Measurements from ENCODE around the gene PIGU. TPM values are rescaled to one million over a fixed set of nuclear protein-coding genes. Genes with fewer than 3 reads are reported as not detected.

PIGU gene
- total RNA-seq, 2 experiments from 2014 or later: 19.1 to 21.2 TPM

GRCh38 chr20:34573541-34574300 lies 103.2 kb downstream of the PIGU start:
- H3K4me1 Mint-ChIP-seq (ENCODE audit: low read depth): peaks cover 10% of the 10 kb centered on the region
- POLR2A ChIA-PET: interaction anchor here (0.6 kb wide), 1 partner anchor 323 kb away, joined by 4 read pairs; no protein-coding TSS in a partner anchor
- CTCF ChIA-PET: interaction anchor here (0.9 to 1.9 kb wide), 2 partner anchors 11 to 35 kb away, joined by 3 to 8 read pairs; no protein-coding TSS in a partner anchor

GRCh38 chr20:34571753-34572152 lies 105.1 kb downstream of the PIGU start:
- no peaks in the 10 kb centered on the region for H3K9me3 Mint-ChIP-seq (ENCODE audit: insufficient read depth)
- no peak overlapping the region for H3K4me3 Mint-ChIP-seq
- POLR2A ChIA-PET: interaction anchor here (1.3 kb wide), 1 partner anchor 9 kb away, joined by 5 read pairs; no protein-coding TSS in a partner anchor
- CTCF ChIA-PET: interaction anchor here (1.1 to 1.2 kb wide), 3 partner anchors 9 to 136 kb away, joined by 3 to 4 read pairs (median 4); no protein-coding TSS in a partner anchor
- peaks cover 10% of the 10 kb centered on the region for H3K4me1 Mint-ChIP-seq (ENCODE audit: low read depth)
- H3K27me3 Mint-ChIP-seq (ENCODE audit: low read depth): no peaks in the 10 kb centered on the region
- no peak for ATAC-seq
- H3K36me3 Mint-ChIP-seq (ENCODE audit: low read depth): peaks cover 2% of the 10 kb centered on the region
- peak overlapping the region; percentile 53 for H3K27ac Mint-ChIP-seq
- no peak for DNase-seq

More at GRCh38 chr20:34573541-34574300, 103.2 kb downstream of the PIGU start:
- H3K9me3 Mint-ChIP-seq (ENCODE audit: insufficient read depth): no peaks in the 10 kb centered on the region
- no peak overlapping the region for H3K4me3 Mint-ChIP-seq
- no peaks in the 10 kb centered on the region for H3K27me3 Mint-ChIP-seq (ENCODE audit: low read depth)
- peaks cover 2% of the 10 kb centered on the region for H3K36me3 Mint-ChIP-seq (ENCODE audit: low read depth)
- no peak overlapping the region for H3K27ac Mint-ChIP-seq
- DNase-seq: no peak
- no peak for ATAC-seq

- DNase-seq (no peak), ATAC-seq (no peak)
- ChIA-PET POLR2A (interaction anchor here (0.8 to 1.3 kb wide), 2 partner anchors 8 to 10 kb away, joined by 3 to 5 read pairs; no protein-coding TSS in a partner anchor), CTCF (interaction anchor here (1.1 to 1.2 kb wide), 5 partner anchors 8 to 137 kb away, joined by 3 to 5 read pairs (median 4); no protein-coding TSS in a partner anchor)
- no peaks in the 10 kb centered on the region for H3K27me3 Mint-ChIP-seq (ENCODE audit: low read depth)
- no peaks in the 10 kb centered on the region for H3K9me3 Mint-ChIP-seq (ENCODE audit: insufficient read depth)
- H3K4me3 Mint-ChIP-seq: no peak overlapping the region
- H3K4me1 Mint-ChIP-seq (ENCODE audit: low read depth): peaks cover 10% of the 10 kb centered on the region
- peak overlapping the region; percentile 53 for H3K27ac Mint-ChIP-seq
- H3K36me3 Mint-ChIP-seq (ENCODE audit: low read depth): peaks cover 2% of the 10 kb centered on the region
These were observed 106.0 kb downstream of the PIGU start for GRCh38 chr20:34570859-34571306.

GRCh38 chr20:34569598-34569997 lies 107.3 kb downstream of the PIGU start:
- ATAC-seq: no peak
- no peak overlapping the region for H3K27ac Mint-ChIP-seq
- no peak overlapping the region for H3K4me3 Mint-ChIP-seq
- no peak for DNase-seq
- POLR2A ChIA-PET: no interaction called here
- no peaks in the 10 kb centered on the region for H3K27me3 Mint-ChIP-seq (ENCODE audit: low read depth)
- peaks cover 10% of the 10 kb centered on the region for H3K4me1 Mint-ChIP-seq (ENCODE audit: low read depth)
- no peaks in the 10 kb centered on the region for H3K9me3 Mint-ChIP-seq (ENCODE audit: insufficient read depth)
- H3K36me3 Mint-ChIP-seq (ENCODE audit: low read depth): peaks cover 2% of the 10 kb centered on the region
- CTCF ChIA-PET: interaction anchor here (0.7 kb wide), 1 partner anchor 257 kb away, joined by 3 read pairs; no protein-coding TSS in a partner anchor

GRCh38 chr20:34567892-34568865 lies 108.7 kb downstream of the PIGU start:
- Mint-ChIP-seq H3K9me3 (ENCODE audit: insufficient read depth) (no peaks in the 10 kb centered on the region), H3K4me3 (no peak overlapping the region), H3K36me3 (ENCODE audit: low read depth) (peaks cover 2% of the 10 kb centered on the region), H3K27ac (no peak overlapping the region), H3K4me1 (ENCODE audit: low read depth) (peaks cover 12% of the 10 kb centered on the region), H3K27me3 (ENCODE audit: low read depth) (no peaks in the 10 kb centered on the region)
- DNase-seq (no peak), ATAC-seq (no peak)
- ChIA-PET POLR2A (interaction anchor here (0.7 kb wide), 1 partner anchor 932 kb away, joined by 7 read pairs; no protein-coding TSS in a partner anchor), CTCF (interaction anchor here (1.3 kb wide), 1 partner anchor 24 kb away, joined by 3 read pairs; no protein-coding TSS in a partner anchor)

- ATAC-seq (no peak), DNase-seq (no peak)
- H3K9me3 Mint-ChIP-seq (ENCODE audit: insufficient read depth): no peaks in the 10 kb centered on the region
- H3K27ac Mint-ChIP-seq: peak overlapping the region; percentile 44
- H3K4me3 Mint-ChIP-seq: no peak overlapping the region
- CTCF ChIA-PET: interaction anchor here (0.7 to 1.3 kb wide), 2 partner anchors 23 to 203 kb away, joined by 3 read pairs; no protein-coding TSS in a partner anchor
- H3K4me1 Mint-ChIP-seq (ENCODE audit: low read depth): peaks cover 12% of the 10 kb centered on the region
- POLR2A ChIA-PET: interaction anchor here (0.7 kb wide), 1 partner anchor 933 kb away, joined by 7 read pairs; no protein-coding TSS in a partner anchor
- no peaks in the 10 kb centered on the region for H3K27me3 Mint-ChIP-seq (ENCODE audit: low read depth)
- peaks cover 2% of the 10 kb centered on the region for H3K36me3 Mint-ChIP-seq (ENCODE audit: low read depth)
These were observed 109.7 kb downstream of the PIGU start for GRCh38 chr20:34566978-34567891.

GRCh38 chr20:34564833-34565232 lies 112.1 kb downstream of the PIGU start:
- ChIA-PET POLR2A (interaction anchor here (1.2 kb wide), 1 partner anchor 16 kb away, joined by 4 read pairs; no protein-coding TSS in a partner anchor), CTCF (interaction anchor here (1.1 kb wide), 1 partner anchor 252 kb away, joined by 3 read pairs; no protein-coding TSS in a partner anchor)
- DNase-seq: no peak
- Mint-ChIP-seq H3K36me3 (ENCODE audit: low read depth) (no peaks in the 10 kb centered on the region), H3K4me3 (no peak overlapping the region), H3K4me1 (ENCODE audit: low read depth) (peaks cover 3% of the 10 kb centered on the region), H3K27ac (no peak overlapping the region), H3K27me3 (ENCODE audit: low read depth) (no peaks in the 10 kb centered on the region), H3K9me3 (ENCODE audit: insufficient read depth) (no peaks in the 10 kb centered on the region)
- no peak for ATAC-seq

- Mint-ChIP-seq H3K36me3 (ENCODE audit: low read depth) (peaks cover 3% of the 10 kb centered on the region), H3K4me3 (no peak overlapping the region), H3K9me3 (ENCODE audit: insufficient read depth) (no peaks in the 10 kb centered on the region), H3K27ac (no peak overlapping the region), H3K27me3 (ENCODE audit: low read depth) (no peaks in the 10 kb centered on the region), H3K4me1 (ENCODE audit: low read depth) (peaks cover 10% of the 10 kb centered on the region)
- ChIA-PET CTCF (interaction anchor here (0.7 to 3.1 kb wide), 11 partner anchors 8 to 250 kb away, joined by 3 to 23 read pairs (median 6); no protein-coding TSS in a partner anchor), POLR2A (interaction anchor here (1.4 kb wide), 1 partner anchor 9 kb away, joined by 5 read pairs; no protein-coding TSS in a partner anchor)
- DNase-seq (no peak), ATAC-seq (no peak)
These were observed 114.3 kb downstream of the PIGU start for GRCh38 chr20:34562641-34563040.

GRCh38 chr20:34561661-34562060 lies 115.2 kb downstream of the PIGU start:
- Mint-ChIP-seq H3K4me3 (no peak overlapping the region), H3K27me3 (ENCODE audit: low read depth) (no peaks in the 10 kb centered on the region), H3K4me1 (ENCODE audit: low read depth) (peaks cover 16% of the 10 kb centered on the region), H3K36me3 (ENCODE audit: low read depth) (peaks cover 3% of the 10 kb centered on the region), H3K27ac (no peak overlapping the region), H3K9me3 (ENCODE audit: insufficient read depth) (no peaks in the 10 kb centered on the region)
- ChIA-PET CTCF (interaction anchor here (0.9 to 3.1 kb wide), 6 partner anchors 9 to 208 kb away, joined by 3 to 23 read pairs (median 7); partner anchors contain the start of gene TP53INP2), POLR2A (no interaction called here)
- no peak for ATAC-seq
- no peak for DNase-seq

- CTCF ChIA-PET: no interaction called here
- Mint-ChIP-seq H3K4me3 (no peak overlapping the region), H3K27ac (peak overlapping the region; percentile 20)
These were observed 116.3 kb downstream of the PIGU start for GRCh38 chr20:34560614-34561013.

More at GRCh38 chr20:34560614-34561013, 116.3 kb downstream of the PIGU start:
- ATAC-seq: no peak
- DNase-seq: no peak
- Mint-ChIP-seq H3K27me3 (ENCODE audit: low read depth) (no peaks in the 10 kb centered on the region), H3K9me3 (ENCODE audit: insufficient read depth) (no peaks in the 10 kb centered on the region), H3K36me3 (ENCODE audit: low read depth) (peaks cover 3% of the 10 kb centered on the region), H3K4me1 (ENCODE audit: low read depth) (peaks cover 16% of the 10 kb centered on the region)
- POLR2A ChIA-PET: no interaction called here
